PC-9 (cell line): ENCODE data around the gene SENP2. TPM values are rescaled to one million over a fixed set of nuclear protein-coding genes. Genes with fewer than 3 reads are reported as not detected.

ENCODE experiments used
- BruUV-seq: library from RNA; stranded (reverse); fragments of 400-500 nt; replicated peaks from 2 replicates; lab custom pipeline; 2021; lab: Mats Ljungman, UMichigan
- CTCF ChIA-PET: fragments of 300-600 bp; sonication (Branson Sonifier 250); formaldehyde crosslinking; loops from one replicate; lab custom pipeline; 2022; ENCODE audit warnings: antibody characterized with exemption; lab: Charles Lee
- POLR2A ChIA-PET: fragments of 300-600 bp; sonication (Branson Sonifier 250); formaldehyde crosslinking; loops from one replicate; lab custom pipeline; 2022; ENCODE audit warnings: antibody characterized with exemption; ENCODE audit not compliant: unreplicated experiment; lab: Charles Lee
- DNase-seq, 2 experiments: peaks; one replicate each; pipeline versions ENCODE4 v3.0.0 to v3.0.0-alpha.2; 2015 to 2022; ENCODE audit warnings: mixed read lengths in 1 of 2
- H2AFZ ChIP-seq: fragments of 200-600 bp; sonication (generic); 2 replicates; pipeline ENCODE4 v1.8.1; 2017; ENCODE audit warnings: antibody characterized with exemption
- H3F3A ChIP-seq: fragments of 200-600 bp; sonication (generic); 2 replicates; pipeline ENCODE4 v1.8.1; 2017; ENCODE audit warnings: antibody characterized with exemption, mild to moderate bottlenecking, low read depth; ENCODE audit not compliant: insufficient read depth
- H3K27ac ChIP-seq: fragments of 200-600 bp; sonication (generic); 2 replicates; pipeline ENCODE4 v1.6.1; 2016; ENCODE audit warnings: mixed run types
- H3K27me3 ChIP-seq: fragments of 200-600 bp; sonication (generic); 2 replicates; pipeline ENCODE4 v1.6.1; 2016; ENCODE audit warnings: low read depth, mixed run types; ENCODE audit not compliant: insufficient read depth
- H3K36me3 ChIP-seq: fragments of 200-600 bp; sonication (generic); 2 replicates; pipeline ENCODE4 v1.6.1; 2016; ENCODE audit warnings: low read depth, mixed run types
- H3K4me1 ChIP-seq: fragments of 200-600 bp; sonication (generic); replicated peaks from 2 replicates; pipeline ENCODE4 v1.6.1; 2016; ENCODE audit warnings: mixed run types; ENCODE audit not compliant: insufficient read depth
- H3K4me2 ChIP-seq: fragments of 200-600 bp; sonication (generic); 2 replicates; pipeline ENCODE4 v1.6.1; 2017; ENCODE audit warnings: mixed run types
- H3K4me3 ChIP-seq: fragments of 200-600 bp; sonication (generic); 2 replicates; pipeline ENCODE4 v1.6.1; 2016; ENCODE audit warnings: mixed run types
- H3K79me2 ChIP-seq: fragments of 200-600 bp; sonication (generic); 2 replicates; pipeline ENCODE4 v1.6.1; 2017; ENCODE audit warnings: low read depth, mixed run types
- H3K9me2 ChIP-seq: fragments of 200-600 bp; sonication (generic); 2 replicates; pipeline ENCODE4 v1.8.1; 2017; ENCODE audit warnings: mild to moderate bottlenecking; ENCODE audit not compliant: insufficient read depth
- H3K9me3 ChIP-seq: fragments of 200-600 bp; sonication (generic); 2 replicates; pipeline ENCODE4 v1.8.1; 2016; ENCODE audit warnings: low read depth; ENCODE audit not compliant: insufficient read depth
- H4K20me1 ChIP-seq: fragments of 200-600 bp; sonication (generic); 2 replicates; pipeline ENCODE4 v1.8.1; 2017; ENCODE audit not compliant: insufficient read depth
- CTCF ChIP-seq: fragments of 200-600 bp; sonication (generic); conservative IDR thresholded peaks from 2 replicates; pipeline ENCODE4 v1.6.1; 2017; ENCODE audit warnings: mixed run types, antibody characterized with exemption, mild to moderate bottlenecking, moderate library complexity
- EZH2 ChIP-seq: fragments of 200-600 bp; sonication (generic); IDR thresholded peaks from 2 replicates; pipeline ENCODE4 v1.8.0; 2017; ENCODE audit warnings: antibody characterized with exemption, low read depth
- intact Hi-C: fragments of 100-400 bp; cut with micrococcal nuclease; formaldehyde crosslinking; loops from one replicate; pipeline ENCODE4 v1.10.0; 2022; ENCODE audit not compliant: unreplicated experiment
- total RNA-seq: library from RNA; stranded (reverse); gene quantifications from 2 replicates; pipeline ENCODE4 v1.2.3, GENCODE V29; 2021

SENP2 gene
- total RNA-seq, 1 experiment from 2014 or later = 89.5 TPM

- POLR2A ChIA-PET = no interaction called here
- DNase-seq = no peak
- Histone ChIP-seq H3K4me2 (no peak overlapping the region), H3F3A (peaks cover 18% of the 10 kb centered on the region; the same call in 1 of the 2 replicates), H3K9me3 (no peaks in the 10 kb centered on the region), H3K36me3 (peaks cover 64% of the 10 kb centered on the region), H3K79me2 (no peaks in the 10 kb centered on the region), H3K9me2 (no peaks in the 10 kb centered on the region), H3K27ac (no peak overlapping the region), H3K4me1 (peaks cover 11% of the 10 kb centered on the region), H3K27me3 (no peaks in the 10 kb centered on the region), H3K4me3 (no peak overlapping the region), H4K20me1 (no peaks in the 10 kb centered on the region; the same call in 1 of the 2 replicates), H2AFZ (no peak overlapping the region)
- BruUV-seq = no TSS peak
- TF ChIP-seq CTCF (no peak), EZH2 (no peak)
- CTCF ChIA-PET = no interaction called here
- intact Hi-C loops = no loop called here
Observed at GRCh38 chr3:185654758-185655145, 68.7 kb downstream of the SENP2 start.

- peaks cover 17% of the 10 kb centered on the region for H3K4me1 ChIP-seq
- intact Hi-C loops = no loop called here
- no peak overlapping the region for H2AFZ ChIP-seq
- no peak for DNase-seq
- H3K9me3 ChIP-seq = no peaks in the 10 kb centered on the region
- no TSS peak for BruUV-seq
- peaks cover 20% of the 10 kb centered on the region for H3F3A ChIP-seq
- TF ChIP-seq EZH2 (no peak), CTCF (no peak)
- H3K4me2 ChIP-seq = no peak overlapping the region
- no peaks in the 10 kb centered on the region for H3K79me2 ChIP-seq
- POLR2A ChIA-PET = interaction anchor here (0.5 to 0.7 kb wide), 2 partner anchors 81 to 126 kb away, joined by 7 read pairs; no protein-coding TSS in a partner anchor
- peaks cover 6% of the 10 kb centered on the region; the same call in 1 of the 2 replicates for H4K20me1 ChIP-seq
- H3K27me3 ChIP-seq = no peaks in the 10 kb centered on the region
- H3K27ac ChIP-seq = no peak overlapping the region
- no peak overlapping the region for H3K4me3 ChIP-seq
- CTCF ChIA-PET = no interaction called here
- H3K9me2 ChIP-seq = no peaks in the 10 kb centered on the region
- H3K36me3 ChIP-seq = peaks cover 55% of the 10 kb centered on the region
Observed at GRCh38 chr3:185655426-185656320, 69.6 kb downstream of the SENP2 start.

- Histone ChIP-seq H3F3A (peaks cover 27% of the 10 kb centered on the region), H4K20me1 (peaks cover 13% of the 10 kb centered on the region; the same call in 1 of the 2 replicates), H3K27me3 (no peaks in the 10 kb centered on the region), H3K9me3 (no peaks in the 10 kb centered on the region), H3K27ac (no peak overlapping the region), H3K4me3 (no peak overlapping the region), H3K36me3 (peaks cover 49% of the 10 kb centered on the region), H3K9me2 (no peaks in the 10 kb centered on the region), H2AFZ (no peak overlapping the region), H3K4me1 (peaks cover 17% of the 10 kb centered on the region), H3K79me2 (no peaks in the 10 kb centered on the region), H3K4me2 (no peak overlapping the region)
- DNase-seq = no peak
- POLR2A ChIA-PET = interaction anchor here (0.7 kb wide), 1 partner anchor 80 kb away, joined by 7 read pairs; no protein-coding TSS in a partner anchor
- no TSS peak for BruUV-seq
- intact Hi-C loops = no loop called here
- CTCF ChIA-PET = no interaction called here
- TF ChIP-seq EZH2 (no peak), CTCF (no peak)
Observed at GRCh38 chr3:185656321-185656840, 70.3 kb downstream of the SENP2 start.
